HL-60/S4 treated with retinoic acid at 250 ng/mL for 4 days and 3 days (cell line): ENCODE results near the gene MRPL10.

Experiments used
- in situ Hi-C: fragments of 300-500 bp; cut with MboI; formaldehyde crosslinking; loops from 2 replicates; pipeline ENCODE4 v1.7.0; 2022; ENCODE audit warnings: low sequenced_read_pairs

MRPL10 gene

DNA sequence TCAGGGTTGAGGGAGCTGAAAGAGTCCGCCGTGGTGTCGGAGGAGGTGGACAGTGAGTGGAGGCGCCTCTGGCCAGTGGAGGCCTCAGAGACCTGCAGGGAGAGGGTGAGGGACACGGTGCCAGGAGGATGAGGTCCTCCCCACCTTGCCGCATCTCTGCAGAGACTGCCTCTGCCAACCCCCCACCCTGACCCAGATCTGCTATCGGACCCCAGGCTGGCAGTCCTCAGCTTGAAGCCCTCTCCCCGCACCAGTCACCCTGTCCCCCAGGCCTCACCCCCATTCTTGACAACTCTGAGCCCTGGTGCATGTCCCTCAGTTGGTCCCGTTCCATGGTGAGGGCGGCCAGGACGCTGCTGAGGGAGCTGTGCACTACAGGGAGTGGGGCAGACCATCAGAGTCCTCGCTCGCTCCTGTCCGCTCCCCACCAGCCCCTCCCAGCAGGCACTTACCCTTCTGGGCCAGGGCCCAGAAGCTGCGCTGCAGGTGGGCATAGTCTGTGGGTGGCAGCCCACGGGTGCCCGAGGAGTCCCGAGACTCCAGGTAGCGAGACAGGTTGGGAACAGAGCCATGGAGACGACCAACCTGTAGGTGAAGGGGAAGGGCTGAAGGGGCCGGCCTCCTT lies 15.1 kb downstream of the MRPL10 start:
- in situ Hi-C loops: no loop called here

DNA sequence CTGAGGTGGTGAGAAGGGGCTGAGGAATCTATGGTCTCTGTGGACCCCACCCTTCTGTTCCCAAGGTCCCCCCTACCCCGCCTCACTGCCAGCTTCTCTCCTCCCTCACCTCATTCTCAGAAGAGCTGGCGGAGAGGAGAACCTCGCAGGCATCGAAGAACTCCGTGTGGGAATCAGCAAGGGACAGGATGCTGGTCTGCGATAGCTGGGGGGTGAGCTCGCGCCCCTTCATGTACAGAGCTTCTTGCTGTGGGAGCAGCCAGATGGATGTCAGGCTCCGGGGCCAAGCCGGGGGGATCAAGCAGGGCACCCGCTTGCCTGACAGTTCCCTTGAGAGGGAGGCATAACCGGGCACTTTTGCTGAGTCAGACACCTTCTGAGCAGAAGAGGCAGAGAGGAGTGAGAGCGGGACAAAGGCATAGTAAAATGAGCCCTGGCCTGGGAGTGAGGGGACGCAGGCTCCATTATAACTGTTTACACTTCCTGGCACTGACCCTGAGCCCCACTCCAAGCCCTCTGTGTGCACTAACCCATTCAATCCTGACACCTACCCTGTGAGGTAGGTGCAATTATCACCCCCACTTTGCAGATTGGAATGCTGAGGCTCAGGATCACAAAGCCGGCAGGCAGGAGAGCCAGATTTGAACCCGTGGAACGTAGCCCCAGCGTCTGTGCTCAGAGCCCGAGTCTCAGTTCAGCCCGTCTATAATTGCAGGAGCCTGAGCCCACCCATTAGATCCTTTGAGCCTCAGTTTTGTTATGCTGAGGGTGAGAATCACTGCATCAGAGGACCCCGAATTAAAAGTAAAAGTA lies 16.0 kb downstream of the MRPL10 start:
- in situ Hi-C loops: no loop called here

DNA sequence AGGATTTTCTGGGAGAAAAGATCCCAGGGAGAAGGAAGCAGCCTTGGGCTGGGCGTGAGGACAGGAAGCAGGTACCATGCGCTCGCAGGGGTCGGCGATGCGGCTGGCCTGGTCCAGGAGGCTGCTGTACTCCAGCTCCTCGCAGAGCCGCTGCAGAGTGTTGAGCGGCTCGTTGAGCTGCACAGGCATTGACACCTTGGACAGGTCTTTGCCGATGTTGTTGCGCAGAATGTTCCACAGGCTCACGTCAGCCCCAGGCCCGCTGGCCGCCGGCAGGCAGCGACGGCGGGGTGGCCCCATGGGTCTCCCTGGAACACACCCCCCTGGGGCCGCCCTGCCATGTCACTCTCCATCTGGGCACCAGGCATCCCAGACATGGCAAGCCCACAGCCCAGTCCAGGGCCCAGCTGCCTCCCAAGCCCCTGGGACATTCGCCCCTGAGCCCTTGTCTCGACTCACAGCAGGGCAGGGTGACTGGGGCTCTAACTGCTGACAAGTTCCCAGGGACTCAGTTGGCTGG lies 17.8 kb downstream of the MRPL10 start:
- in situ Hi-C loops: no loop called here

DNA sequence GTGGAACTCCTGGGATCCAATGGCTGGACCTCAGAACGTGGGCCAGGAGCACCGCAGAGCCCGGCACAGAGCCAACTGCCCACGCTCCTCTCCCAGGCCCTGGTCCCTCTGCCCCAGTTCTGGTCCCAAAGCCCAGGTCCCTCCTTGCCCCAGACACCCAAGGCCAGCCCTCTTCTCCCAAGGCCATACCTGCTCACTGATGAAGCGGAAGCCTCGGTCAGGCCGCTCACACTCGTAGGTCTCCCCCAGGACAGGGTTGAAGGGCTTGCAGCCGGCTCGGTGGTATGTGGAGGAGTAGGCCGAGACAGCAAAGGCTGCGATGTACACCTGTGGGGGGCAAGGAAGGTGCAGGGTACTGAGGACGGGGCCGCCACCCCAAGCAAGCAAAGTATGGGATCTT lies 18.3 kb downstream of the MRPL10 start:
- in situ Hi-C loops: no loop called here

DNA sequence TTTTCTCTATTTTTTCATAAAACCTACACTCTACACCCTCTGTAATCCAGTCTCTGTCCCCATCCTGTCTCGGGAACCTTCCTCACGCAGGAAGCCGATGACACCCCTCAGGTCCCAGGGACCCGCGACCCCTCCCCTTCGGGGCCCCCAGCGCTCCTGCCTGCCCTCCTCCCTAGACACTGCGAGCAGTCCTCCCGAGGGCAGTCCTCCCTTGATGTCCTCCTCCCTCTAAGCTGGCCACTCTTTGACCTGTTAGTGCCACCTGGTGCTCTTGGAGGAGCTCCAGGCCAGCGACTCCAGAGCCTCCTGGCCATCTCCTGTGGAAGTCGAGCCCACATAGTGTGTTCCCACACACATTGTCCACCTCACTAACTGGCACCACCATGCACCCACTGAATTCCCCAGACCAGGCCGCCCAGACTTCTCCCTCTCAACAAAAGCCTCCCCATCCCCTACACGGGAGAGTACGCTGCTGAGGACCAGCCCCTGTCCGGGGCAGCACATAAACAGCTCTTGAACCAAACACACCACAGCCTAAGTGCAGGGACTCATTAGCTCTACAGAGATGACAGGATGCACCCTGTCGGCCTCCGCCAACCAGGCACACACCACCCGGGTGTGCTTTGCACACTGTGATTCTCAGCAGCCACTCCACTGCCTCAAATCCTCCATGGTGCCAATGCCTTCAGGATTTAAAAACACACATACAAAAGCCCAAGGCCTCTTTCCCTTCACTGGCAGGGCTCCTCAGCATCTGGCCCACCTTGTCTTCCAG lies 19.0 kb downstream of the MRPL10 start:
- in situ Hi-C loops: no loop called here

DNA sequence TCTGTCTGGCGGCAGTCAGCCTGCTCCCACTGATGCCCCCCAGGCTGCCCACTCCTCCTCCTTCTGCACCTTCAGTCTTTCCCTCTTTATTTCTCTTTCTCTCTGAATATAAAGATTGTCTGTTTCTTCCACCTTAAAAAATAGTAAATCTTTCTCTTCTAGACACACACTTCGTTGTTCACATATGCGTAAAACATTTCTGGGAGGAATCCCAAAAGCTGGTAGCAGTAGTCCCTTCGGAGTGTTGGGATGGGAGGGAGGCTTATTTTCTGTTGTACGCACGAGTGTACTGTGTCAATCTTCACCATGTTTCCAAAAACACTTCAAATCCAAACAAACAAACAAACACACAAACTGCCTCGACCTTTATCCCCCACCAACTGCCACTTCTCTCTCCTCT lies 19.6 kb downstream of the MRPL10 start:
- in situ Hi-C loops: no loop called here

DNA sequence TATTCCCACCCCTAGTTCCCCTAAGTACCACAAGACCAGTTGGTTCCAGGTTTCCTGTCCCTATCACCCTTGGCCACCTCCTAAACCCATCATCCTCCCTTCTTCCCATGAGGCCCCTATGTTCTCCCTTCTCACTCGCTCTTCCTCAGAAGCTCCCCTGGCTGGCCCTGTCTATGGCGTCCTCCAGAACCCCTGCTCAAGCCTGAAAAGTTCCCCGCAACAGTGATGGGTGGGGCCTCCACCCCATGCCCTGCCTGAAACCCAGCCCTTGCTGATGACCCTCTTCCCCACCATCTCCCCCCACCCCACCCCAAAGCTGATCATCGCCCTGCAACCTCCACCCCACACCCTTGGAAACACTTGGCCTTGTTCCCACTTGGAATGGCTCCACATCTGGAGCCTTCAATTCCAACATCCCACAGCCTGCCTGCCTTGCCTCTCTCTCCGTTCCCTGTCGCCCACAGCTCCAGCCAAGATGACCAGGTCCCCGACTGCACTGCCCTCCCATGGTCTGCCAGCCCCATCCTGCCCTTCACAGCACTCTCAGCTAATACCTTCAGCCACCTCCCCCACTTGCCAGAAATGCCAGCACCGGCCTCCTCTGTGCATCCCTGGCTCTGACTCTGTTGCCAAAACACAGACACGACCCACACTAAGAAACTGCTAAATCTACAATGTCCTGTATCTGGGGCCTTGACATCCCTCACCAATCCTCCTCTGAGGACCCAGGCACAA lies 20.3 kb downstream of the MRPL10 start:
- in situ Hi-C loops: no loop called here

DNA sequence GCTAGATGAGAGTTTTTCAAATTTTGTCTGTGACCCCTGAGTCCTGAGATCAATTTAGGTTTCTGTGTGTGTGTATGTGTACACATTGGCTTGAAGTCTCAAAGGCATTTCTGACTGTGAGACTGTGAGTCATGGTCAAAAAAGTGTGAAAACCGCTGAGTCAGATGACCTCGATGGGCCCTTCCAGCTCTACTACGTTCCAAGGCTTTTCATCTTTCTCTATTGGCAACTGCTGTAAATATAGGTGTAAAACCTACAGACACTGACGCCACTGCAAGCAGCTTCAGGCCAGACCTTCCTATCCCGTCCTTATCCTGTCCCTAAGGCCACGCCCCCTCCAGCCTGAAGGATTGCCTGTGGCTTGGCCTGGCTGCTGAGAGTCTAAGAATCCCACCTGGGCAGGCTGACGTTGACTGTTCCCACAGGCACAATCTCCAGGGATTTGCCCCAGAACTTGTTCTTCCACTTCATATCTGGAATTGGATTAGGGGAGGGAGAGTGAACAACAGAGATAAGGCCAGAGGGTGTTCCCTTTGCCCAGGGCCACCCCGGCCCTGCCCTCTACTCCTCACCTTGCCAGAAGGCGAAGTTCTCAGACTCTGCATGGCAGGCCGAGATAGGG lies 21.0 kb downstream of the MRPL10 start:
- in situ Hi-C loops: no loop called here

DNA sequence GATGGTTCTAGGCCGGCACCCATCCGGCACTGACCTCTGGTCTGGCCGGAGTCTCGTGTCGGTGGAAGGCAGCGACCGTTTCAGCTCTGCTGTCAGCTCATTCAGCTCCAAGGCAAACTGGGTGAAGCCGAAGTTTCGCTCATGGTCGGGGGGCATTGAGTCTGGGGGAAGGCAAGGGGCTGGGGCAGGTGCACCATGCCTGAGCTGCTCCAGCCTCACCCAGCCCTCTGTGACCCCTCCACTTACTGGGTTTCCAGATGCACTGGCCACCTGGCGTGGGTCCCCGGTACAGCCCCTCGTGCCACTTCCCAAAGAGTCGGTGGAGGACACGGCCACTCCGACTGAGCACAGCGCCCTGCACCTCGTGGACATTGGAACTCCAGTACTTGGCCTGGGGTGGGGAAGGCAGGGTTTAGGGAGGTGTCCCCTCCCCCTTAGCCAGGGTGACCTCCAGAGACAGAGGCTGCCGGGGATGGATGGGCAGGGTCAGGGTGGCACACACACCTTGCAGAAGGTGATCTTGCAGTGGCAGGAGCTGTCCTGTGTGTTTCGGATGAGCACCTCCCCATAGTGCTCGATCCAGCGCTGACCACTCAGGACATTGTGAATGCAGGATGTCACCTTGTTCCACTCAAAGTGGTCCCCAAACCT lies 22.4 kb downstream of the MRPL10 start:
- in situ Hi-C loops: no loop called here

DNA sequence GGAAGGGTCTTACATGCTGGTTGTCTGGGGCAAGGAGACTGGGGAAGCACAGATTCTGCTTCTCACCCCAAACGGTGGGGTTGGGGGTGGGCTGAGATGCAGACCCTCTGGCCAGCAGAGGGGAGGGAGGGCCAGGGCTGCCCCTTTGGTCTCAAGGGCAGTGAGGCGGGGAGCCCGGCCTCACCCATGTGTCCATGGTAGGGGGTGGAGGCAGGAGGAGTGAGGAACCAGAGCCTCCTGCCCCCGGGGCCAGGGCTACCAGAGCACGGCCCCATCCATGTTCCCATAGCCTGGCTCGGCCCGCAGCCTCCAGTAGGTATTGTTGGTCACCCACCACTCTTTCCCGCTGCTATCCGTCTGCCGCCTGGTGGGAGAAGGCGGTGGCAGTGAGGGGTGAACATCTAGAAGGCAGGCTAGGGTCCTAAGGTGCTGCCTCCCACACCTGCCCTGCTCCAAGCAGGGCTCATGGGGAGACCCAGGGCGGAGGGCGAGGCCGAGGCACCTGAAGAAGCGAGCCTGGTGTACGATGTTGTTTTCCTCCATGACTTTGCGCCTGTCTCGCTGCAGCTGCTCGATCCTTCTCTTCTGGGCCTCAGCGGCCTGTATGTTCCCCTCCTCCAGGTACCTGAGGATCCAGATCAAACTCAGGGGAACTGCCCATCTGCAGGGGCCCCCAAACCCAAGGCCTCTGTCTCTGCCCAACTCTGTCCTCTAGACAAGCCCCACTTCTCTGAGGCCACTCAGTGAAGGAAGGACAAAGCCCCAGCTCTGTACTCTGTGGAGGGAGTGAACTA lies 23.1 kb downstream of the MRPL10 start:
- in situ Hi-C loops: no loop called here

DNA sequence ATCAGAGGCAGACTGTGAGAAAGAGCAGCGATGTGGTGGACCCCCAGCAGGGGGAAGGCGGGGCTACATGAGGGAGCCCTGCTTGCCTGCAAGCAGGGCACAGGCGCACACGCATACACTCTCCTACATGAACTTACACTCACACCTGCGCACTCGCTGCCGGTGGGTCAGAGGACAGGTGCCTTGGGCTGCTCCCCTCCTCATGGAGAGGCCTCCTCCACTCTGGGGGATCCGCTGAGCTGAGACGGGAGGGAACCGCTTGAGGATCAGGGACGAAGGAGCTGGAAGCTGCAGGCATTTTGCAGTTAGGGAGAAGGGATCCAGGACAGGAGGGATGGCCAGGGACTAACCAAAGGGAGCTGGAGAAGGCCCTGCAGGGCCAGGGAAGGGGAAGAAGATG lies 23.9 kb downstream of the MRPL10 start:
- in situ Hi-C loops: no loop called here

DNA sequence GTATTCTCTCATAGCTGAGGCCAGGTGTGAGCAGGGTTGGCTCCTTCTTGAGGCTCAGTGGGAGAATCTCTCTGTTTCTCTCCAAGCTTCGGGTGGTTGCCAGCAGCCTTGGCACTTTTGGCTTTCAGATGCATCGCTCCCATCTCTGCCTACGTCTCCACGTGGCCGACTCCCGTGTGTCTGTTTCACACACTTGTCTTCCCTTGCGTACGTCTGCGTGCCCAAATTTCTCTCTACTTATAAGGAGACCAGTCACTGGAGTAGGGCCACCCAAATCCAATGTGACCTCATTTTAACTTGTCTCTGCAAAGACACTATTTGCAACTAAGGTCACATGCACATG lies 24.5 kb downstream of the MRPL10 start:
- in situ Hi-C loops: no loop called here

DNA sequence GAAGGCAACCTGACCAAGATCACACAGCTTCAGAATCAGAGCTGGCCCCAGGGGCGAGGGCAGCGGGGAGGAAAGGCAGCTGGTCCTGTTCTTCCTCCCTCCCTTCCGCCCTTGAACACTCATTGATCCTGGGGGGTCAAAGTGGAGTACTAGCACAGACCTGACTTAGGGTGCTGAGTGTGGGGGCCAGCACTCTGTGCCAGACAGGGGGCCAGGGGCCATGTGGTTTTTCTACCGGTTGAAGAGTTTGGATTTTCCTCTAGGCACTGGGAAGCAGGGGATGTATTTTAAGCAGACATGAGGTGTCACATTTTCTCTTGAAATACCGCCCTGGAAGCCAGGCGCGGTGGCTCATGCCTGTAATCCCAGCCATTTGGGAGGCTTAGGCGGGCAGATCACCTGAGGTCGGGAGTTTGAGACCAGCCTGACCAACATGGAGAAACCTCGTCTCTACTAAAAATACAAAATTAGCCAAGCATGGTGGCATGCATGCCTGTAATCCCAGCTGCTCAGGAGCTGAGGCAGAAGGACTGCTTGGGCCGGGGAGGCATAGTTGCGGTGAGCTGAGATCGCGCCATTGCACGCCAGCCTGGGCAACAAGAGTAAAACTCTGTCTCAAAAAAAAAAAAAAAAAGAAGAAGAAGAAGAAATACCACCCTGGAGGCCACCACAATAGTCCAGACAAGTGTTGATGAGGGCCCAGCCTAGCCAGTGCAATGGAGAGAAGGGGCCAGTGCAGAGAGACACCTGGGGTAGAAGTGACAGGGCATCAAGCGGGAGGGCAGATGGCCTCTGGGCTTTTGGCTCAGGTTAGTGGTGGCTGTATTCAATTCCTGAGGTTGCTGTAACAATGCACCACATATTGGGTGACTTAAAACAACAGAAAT lies 25.1 kb downstream of the MRPL10 start:
- in situ Hi-C loops: no loop called here

DNA sequence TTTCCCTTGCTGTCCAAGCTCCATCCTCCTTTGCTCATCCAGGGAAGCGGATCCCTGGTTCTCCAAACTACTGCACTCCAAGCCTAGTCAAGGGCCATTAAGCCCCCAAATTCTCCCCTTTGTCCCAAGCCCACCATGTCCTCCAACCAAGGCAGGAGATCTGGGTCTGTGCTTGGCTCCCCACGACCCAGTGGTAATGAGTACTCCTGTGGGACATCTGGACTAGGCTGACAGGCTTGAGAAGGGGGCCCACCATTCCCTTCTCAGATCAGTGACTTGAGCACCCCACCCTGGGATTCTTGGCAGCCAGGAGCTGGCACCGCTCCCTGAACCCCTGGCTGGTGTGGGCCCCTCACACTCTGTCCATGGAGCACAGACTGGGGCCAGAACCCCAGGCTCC lies 26.9 kb downstream of the MRPL10 start:
- in situ Hi-C loops: no loop called here

DNA sequence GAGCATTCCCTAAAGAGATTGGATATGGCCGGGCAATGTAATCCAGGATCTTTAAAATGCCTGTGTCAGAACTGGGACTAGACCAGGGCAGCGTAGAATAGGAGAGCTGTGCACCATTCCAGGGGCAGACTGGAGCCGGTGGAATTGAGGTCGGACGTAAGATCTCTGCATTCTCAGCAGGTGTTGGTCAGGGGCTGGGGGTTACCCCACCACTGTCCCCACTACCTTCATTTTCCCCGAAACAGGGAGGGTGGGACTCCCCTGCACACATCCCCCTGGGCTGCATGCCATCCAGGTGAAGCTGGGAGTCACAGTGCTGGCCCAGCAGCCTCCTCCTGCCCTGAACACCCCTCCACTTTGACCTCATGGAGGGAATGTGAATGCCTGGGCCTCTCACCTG lies 27.6 kb downstream of the MRPL10 start:
- in situ Hi-C loops: no loop called here

DNA sequence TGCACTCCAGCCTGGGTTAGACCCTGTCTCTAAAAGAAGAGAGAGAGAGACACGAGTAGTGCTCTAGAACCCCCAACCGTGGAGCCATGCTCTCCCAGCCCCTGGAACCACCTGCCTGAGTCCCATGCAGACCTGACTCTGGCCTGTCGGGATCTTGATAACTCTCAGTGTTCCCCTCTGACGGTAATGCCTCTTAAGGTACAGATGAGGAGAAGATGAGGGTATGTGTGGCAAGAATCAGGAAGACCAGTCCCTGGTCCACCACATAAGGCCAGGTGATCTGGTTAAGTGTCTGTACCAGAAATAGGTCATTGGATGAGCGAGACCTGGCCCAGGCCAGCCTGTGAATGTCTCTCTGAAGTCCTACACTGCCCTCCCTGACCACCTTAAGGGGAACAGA lies 28.1 kb downstream of the MRPL10 start:
- in situ Hi-C loops: no loop called here

DNA sequence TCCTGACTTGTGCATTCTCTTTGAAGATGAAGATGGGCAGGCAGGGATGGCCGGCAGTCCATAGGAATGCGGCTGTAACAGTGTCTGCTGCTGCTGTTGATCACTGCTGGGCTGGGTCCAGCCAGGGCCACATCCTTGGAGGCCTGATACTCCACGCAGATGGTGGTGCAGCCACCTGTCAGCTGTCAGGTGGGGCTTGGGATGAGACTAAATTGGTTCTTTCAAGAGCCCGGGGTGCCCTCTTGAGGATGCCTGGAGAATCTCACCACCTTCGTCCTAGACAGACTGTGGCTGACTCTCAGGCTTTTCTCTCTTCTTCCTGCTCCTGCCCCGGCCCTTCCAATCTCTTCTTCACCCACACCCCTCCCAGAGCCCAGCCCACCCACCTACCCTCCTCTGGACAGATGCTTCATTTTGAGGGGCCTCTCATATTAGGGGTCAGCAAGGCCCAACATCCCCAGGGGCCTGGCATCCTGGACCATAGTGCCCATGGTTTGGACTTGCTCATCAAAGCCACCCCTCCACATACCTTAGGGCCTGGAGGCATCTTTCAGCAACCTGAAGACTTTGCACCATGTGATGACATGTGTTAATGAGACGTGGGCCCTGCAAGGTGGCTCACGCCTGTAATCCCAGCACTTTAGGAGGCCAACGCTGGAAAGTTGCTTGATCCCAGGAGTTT lies 28.9 kb downstream of the MRPL10 start:
- in situ Hi-C loops: no loop called here

DNA sequence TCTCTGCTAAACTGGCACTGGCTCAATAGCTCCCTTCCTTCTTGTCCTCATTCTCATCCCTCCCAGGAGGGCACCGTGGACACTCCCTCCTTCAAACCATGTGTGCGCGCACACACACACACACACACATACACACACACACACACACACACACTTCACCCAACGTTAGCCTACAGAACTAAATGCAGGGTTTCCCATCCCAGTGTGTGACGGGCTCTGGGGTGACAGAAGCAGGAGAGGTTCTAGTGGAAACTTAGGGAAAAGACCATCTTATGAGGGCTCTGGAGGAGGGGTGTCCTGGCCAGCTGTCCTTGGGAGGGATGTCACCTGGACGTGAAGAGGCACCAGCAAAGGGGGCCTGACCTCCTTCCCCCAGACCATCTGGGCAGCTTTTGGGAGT lies 29.4 kb downstream of the MRPL10 start:
- in situ Hi-C loops: no loop called here
